GM21529 (cell line): ENCODE measurements around the gene CALCB.
A peak's percentile ranks its signal among the peaks of the same experiment; 100 is the strongest.

Experiments used
- ATAC-seq: cut with Tn5 transposase; IDR thresholded peaks from one replicate; pipeline ENCODE4 v1.9.1; 2021; ENCODE audit not compliant: unreplicated experiment

CALCB gene

DNA sequence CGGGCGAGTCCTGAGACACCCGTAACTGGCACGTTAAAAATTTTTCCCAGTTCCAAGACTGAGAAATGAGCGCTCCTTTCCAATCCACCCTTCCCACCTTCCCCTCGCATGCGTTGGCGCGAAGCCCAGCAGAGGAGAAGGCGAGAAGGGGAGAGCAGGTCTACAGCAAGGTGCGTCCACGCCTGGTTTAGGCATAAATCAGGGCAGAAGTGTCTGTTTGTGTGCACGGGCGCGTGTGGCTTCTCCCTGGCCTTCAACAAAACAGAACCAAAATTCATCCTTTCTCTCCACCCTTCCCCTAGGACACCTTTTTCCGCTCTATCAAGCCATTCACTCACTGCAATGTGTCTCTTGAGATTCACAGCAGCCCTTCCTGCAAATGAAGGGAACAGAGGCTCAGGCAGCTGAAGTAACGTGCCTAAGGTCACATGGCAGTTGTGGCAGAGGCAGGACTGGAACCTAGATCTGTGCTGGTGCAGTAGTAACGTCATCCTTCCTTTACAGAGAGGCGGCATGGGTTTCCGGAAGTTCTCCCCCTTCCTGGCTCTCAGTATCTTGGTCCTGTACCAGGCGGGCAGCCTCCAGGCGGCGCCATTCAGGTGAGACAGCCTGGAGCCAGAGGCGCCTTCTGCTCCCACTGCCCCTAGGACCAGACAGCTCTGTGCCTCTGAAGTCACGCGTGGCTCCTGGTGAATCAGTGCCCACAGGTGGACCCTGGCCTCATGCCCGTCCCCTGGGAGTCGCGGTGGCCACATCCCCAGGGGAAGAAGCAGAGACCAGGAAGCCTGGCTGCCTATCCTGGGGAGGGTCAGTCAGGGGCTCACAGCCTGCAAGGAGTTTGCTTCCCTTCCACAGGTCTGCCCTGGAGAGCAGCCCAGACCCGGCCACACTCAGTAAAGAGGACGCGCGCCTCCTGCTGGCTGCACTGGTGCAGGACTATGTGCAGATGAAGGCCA lies 1.1 kb downstream of the CALCB start:
- peak; percentile 93 for ATAC-seq

DNA sequence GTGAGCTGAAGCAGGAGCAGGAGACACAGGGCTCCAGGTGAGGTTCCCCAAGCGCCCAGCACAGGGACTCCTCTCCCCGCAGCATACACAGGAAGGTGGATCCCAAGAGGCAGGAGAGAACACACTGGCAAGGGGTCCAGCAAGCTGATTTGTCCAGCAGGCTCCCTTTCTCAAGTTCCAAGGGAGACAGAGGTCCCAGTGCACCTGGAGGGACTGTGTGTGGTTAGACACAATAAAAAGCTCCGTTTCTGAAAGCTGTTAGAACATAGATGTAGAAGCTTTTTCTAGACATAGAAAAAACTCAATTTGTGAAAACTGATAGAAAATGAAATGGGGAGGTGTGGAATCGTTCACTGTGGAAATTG lies 1.8 kb downstream of the CALCB start:
- ATAC-seq = no peak

DNA sequence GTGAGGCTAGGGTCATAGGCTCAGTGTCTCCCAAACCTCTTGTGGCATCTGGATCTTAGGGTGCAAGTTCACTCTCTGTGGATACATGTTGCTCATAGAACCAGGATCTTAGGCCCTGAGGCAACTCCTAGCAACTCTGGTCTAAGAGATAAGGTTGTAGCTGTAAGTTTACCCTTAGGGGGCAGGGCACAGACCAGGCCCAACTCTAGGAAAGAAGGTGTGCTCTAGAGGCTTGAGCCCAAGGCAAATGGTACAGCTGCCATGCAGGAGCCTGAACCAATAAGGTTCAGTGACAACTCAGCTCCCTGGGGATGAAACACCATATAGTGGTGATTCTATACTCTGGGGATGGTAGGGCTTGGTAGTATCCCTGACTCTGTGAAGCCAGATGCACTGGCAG lies 17.8 kb downstream of the CALCB start:
- ATAC-seq = no peak

DNA sequence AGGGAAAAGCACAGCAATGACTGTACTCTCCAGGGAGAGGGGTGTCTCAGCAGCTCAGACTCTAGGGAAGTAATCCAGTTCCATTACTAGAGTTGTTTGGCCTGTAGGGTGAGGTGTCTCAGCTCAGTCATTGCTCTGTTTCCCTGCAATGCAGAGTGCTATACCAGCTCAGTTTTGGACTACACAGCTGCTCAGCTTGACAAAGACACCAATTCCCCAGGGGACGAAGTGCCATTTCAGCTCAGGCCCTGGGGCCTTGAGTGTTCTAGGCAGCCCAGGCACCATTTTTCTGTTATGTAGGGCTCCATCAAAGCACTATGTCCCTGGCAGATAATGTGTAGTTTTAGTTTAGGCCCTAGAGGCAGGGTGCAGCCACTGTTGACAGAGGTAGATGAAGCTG lies 18.2 kb downstream of the CALCB start:
- ATAC-seq = no peak

DNA sequence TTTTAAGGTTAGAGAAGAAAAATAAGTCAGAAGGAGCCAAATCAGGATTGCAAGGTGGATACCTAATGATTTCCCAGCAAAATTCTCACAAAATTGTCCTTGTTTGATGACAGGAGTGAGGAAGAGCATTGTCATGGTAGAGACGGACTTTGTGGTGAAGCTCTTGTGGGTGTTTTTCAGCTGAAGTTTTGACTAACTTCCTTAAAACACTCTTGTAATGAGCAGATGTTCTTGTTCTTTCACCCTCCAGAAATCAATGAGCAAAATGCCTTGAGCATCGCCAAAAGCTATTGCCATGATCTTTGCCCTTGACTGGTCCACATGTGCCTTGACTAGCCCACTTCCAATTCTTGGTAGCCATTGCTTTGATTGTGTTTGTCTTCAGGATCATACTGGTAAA lies 20.0 kb downstream of the CALCB start:
- peak; percentile 76 for ATAC-seq

DNA sequence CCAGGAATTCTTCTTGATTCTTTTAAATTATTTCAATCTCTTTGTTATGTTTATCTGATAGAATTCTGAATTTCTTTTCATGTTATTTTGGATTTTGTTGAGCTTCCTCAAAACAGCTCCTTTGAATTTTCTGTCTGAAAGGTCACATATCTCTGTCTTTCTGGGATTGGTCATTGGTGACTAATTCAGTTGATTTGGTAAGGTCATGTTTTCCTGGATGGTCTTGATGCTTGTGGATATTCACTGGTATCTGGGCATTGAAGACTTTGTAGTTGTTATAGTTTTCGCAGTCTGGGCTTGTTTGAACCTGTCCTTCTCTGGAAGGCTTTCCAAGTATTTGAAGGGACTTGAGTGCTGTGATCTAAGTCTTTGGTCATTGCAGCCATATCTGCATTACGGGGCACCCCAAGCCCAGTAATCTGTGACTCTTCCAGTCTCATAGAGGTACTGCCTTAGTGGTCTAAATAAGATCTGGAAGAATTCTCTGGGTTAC lies 22.4 kb downstream of the CALCB start:
- no peak for ATAC-seq

DNA sequence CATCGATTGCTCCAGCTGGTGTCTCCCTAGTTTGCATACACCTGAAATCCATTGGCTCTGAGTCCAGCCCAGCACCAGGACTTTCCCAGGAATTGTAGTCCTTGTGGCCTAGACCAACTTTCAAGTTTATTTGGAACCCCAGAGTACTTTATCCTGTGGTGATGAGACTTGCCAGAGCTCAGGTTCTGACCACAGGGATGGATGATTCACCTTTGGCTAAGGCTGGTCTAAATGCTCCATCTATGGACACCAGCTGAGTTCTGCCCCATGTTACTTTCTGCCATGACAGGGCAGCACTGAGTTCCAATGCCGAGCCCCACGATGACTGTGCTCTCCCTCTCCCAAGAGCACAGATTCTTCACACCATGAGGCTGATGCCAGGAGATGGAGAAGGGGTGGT lies 24.0 kb downstream of the CALCB start:
- no peak for ATAC-seq

DNA sequence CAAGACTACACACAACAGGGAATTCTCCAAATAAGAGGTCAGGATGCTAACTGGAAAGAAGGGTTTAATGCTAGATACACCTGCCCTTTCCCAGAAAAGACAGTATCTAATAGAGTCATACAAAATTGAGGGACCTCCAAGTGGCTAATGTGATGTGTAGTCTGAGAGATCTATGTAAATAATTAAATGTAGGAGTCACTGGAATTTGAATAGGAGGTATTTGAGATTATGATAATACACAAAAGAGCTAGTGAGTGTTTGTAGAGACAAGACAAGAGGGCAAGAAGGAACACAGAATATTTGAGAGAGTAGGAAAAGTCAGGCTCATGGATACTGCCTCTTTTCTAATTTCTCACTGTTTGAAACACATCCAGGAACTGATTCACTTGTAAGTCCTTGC lies 25.9 kb downstream of the CALCB start:
- ATAC-seq = no peak

DNA sequence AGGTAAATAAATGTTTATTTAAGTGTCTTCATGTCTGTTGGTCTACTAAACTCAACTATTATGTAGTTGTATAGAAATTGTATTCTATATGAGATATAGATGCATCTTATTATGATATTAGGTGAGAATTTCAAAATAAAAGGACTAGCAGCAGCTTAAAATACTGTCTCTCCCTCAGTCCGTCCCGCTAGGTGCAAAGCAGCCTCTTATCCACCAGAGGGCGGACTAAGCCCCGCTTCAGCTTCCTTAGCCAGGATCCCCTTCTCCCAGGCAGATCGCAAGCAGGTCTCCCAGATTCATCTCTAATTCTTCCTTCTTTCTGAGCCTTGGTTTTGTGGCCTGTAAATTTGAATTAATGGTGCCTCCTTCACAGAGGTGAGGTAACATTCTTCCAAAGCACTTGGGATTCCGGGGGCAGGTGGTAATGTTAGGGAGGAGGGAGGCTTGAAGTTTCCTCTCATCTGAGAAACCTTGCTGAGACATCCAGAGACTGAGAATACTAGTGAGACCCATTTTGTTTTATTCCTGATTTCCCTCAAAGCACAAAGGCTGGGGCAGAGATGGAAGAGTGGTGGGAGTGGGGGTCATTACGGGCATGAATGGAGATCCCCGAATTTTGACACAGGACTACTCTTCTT lies 27.8 kb downstream of the CALCB start:
- peak; percentile 89 for ATAC-seq

DNA sequence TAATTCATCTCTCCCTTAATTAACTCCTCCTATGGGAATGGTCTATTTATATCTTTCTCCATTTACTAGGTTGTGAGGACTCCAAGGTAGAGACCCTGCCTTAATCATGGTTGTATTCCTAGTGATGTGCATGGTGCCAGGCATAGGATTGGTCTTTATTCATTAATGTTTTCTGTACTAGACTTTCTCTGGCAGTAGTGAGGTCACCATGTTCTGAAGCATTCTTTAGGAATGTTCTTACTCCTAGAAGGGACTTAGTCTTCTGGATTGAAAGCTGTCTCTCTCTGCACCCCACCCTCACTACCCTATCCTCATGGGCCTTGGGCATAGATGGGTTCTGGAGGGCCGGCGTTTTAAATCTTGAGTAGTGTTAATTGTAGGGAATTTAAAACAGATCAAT lies 30.8 kb downstream of the CALCB start:
- ATAC-seq = no peak

DNA sequence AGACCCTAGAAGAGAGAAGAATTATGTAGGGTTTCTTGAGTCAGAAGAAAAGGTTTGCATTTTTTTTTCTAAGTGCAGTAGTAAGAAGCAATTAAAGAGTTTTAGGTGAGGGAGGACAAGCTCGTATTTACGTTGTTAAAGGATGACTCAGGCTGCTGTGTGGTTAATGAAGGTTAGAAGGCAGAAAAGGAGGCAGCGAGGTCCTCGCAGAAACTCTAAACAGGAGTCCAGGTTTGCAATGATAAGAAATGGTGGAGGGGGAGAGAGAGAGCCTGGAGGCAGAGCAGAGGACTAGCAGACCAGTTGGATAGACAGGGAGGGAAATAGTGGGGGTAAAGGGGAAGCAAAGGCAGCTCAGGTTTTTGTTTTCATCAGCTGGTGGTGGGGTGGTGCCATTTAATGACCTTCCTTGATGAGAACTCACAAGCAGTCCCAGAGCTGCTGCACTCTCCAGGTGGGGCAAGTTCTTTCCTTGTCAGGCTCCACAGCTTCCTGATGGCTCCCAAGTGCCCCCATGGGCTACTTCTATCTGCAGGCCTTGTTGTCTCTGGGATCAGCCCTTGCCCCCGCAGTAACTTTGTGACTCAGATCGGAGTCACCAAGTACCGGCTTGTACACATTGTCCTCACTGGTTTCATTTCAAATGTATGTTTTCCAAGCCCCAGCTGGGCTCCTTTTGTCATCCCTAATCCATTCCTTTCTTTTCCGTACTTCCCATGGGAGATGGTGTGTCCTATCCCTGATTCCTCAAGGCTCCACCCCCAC lies 33.0 kb downstream of the CALCB start:
- no peak for ATAC-seq

DNA sequence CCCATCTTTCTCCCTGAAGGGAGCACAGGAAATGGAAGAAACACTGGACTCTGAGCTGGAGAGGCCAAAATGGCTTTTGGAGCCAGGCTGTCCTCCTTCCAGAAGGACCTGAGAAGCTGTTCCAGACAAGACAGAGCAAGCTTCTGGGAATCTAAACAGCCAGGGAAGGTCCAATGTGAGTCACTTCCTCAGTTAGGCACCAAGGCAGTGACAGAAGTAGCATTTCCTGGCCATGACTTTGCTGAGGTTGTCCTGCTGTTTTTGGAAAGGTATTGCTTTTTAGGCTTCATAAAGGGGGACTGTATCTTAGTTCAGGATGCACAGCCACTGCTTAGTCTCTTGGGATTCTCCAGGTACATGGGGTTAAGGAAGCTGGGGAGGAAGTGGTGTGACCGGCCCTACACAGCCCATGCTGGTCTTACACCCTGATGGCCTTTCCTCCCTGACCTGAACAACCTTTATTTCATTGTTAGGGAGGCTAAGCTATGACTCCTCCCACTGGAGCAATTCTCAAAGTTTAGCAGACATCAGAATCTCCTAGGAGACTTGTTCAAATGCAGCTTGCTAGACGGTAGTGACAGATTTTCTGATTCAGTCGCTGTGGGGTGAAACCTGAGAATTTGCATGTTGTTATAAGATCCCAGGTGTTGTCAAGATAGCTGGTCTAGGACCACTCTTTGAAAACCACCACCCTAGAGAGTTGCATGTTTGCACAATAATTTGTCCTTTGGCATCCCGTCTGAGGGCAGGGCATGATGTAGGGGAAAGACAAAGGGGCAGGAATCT lies 34.5 kb downstream of the CALCB start:
- ATAC-seq = peak; percentile 69

DNA sequence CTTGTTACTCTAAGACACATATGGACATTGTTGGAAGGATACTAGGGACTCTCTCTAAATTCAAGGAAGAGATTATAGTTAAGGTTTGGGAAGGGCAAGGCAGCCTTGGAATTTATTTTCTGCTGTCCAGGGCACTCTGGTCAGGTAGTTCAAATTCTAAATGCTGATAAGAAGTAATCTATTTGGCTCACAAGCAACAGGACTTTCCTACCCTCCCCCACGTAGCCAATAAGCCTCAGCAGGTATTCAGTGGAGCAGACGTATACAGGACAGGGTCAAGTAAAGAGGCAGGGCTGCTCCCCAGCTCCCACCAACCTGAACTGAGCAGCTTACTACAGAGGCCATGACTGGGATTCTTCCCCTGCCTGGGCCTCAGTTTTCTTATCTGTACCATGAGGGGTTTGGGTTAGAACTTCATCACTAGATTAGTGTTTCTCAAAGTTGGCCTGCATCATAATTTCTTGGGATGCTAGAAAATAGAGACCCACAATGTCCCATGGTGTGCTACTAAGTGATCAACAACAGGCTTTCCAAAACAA lies 35.3 kb downstream of the CALCB start:
- ATAC-seq = no peak

DNA sequence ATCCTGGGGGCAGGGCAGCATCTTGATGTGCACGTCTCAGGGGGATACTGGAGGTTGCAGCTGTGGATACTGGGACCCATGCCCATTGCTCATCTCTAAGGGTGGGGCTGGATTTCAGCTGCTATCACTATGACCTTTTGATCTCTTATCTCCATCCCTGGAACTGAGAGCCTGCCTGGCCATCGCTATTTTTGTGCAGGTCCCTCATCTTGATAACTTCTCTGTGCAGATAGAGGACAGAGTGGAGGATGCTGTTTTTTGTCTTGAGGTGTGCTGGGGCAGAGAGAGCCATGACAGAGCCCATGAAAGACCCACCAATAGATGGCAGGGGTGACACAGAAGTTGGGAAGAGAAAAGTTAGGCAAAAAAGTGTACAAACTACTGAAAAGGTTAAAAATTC lies 36.2 kb downstream of the CALCB start:
- ATAC-seq = no peak

DNA sequence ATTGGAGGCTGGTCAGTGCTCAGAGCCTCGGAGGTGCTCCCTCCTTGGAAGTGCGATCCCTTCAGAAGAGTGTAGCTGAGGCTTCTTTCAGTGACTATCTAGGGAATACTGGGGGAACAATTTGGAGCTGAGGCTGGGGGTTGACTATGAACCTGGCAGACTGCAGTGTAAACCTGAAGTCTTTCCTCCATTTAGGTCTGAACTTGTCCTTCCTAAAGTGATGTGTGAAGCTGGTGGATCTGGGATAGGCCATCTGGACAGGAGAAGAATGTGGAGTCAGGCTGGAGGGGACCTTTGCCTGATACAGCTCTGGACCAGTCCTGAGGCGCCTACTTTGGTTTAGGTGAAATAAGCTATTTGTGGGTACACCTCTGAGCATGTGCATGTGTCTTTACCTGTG lies 37.8 kb downstream of the CALCB start:
- no peak for ATAC-seq

DNA sequence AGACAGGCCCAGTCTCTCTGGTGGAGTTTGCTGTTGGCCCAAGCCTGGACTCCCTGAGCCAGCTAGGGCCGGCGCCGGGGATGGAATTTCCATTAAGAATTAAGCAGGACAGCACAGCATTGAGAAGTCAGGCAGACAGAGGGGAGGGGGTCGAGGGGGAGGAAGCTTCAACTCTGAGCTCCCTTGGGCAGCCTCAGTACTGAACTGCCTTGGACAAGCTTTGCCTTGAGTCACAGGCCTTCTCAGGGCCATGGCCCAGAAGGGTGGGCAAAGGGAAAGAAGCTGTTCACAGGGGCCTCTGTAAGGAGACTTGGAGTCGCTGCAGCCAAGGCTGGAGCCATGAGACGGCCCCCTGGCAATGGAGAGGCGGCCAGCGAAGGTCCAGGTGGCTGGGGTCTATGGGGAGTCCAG lies 38.7 kb downstream of the CALCB start:
- no peak for ATAC-seq

DNA sequence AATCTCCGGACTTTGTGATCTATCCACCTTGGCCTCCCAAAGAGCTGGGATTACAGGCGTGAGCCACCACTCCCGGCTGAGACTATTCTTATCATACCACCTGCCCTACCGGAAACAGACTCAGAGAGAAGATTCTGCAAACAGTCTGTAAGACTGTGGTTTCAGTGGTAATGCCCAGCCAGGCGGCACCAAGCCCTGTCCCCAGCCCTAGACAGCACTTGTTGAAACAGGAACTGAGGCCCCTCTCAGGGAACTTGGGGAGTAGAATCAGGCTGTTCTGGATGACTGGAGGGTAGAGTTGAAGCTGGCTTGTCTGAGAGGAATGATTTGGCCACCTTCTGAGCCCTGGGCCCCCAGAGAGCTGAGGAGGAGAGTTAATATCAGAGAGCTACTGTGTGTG lies 40.0 kb downstream of the CALCB start:
- ATAC-seq = peak; percentile 89

DNA sequence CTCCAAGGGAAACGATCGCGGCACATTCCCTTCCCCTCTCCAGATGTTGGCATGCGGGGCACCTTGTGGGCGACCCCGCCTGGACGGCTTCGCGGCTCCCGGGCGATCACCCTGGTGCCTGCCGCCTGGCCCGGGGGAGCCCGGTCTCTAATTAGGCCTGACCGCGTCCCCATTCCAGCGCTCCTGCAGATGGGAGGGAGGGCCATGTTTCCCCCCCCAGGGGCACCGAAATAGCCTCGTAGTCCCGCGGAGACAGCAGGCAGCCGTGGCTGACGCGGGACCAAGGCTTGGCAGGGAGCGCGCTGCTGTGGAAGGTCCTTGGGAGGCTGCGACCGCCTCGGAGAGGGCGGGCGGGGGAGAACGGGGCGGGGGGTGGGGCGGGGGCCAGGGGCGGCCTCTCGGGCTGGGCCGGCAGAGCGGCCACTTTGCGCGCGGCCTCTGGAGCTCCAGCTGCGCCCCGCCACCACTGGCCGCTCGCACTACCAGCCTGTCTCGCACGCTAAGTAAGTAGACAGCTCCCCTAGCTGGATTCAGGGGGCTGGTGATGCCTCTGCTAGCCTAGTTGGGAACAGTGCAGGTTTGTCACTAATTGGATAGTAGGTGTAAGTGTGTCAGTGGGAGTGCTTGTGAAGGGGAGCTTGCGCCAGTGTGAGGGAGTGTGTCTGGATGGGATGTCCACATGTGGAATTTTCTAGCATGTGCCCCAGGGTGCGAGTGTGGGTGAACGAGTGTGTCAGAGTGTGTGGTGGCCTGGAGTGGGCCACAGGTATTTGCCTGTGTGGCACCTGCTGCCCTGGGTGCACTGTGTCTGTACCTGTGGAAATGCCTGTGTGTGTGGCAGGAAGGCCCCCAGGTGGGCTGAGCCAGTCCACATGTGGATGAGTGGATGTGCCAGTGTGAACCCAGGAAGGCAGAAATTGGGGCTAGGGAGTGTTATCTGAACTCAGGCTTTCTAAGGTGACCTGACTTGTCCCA lies 41.4 kb downstream of the CALCB start, which contains the start of gene INSC:
Gene INSC, plus strand, starts transcription at position 423 of the 975 bp plus-strand sequence. CDS start 34,252 bp downstream, outside the sequence.
- no peak for ATAC-seq

DNA sequence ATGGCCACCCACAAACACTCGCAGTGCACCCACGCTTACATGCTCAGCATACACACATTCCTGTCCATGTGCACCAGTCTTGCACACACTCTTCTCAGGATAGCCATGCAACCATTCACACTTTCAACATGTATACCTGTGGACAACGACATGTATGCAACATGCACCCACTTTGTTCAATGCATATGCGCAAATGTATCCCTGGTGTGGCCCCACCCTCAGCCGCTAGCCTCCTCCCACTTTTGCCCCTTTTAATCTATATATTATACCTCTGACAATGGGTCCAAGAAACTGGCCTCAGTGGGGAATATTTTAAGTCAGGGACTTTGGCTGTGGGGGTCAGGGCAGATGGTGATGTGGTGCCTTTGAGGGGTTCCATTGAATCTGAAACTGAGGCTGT lies 42.3 kb downstream of the CALCB start:
- no peak for ATAC-seq
